ENCODE data around the gene CDC25C. TPM values are rescaled to one million over a fixed set of nuclear protein-coding genes. Genes with fewer than 3 reads are reported as not detected.

Gene CDC25C
- total RNA-seq, result 0.26 and 1.1 TPM in 2 replicates

DNA sequence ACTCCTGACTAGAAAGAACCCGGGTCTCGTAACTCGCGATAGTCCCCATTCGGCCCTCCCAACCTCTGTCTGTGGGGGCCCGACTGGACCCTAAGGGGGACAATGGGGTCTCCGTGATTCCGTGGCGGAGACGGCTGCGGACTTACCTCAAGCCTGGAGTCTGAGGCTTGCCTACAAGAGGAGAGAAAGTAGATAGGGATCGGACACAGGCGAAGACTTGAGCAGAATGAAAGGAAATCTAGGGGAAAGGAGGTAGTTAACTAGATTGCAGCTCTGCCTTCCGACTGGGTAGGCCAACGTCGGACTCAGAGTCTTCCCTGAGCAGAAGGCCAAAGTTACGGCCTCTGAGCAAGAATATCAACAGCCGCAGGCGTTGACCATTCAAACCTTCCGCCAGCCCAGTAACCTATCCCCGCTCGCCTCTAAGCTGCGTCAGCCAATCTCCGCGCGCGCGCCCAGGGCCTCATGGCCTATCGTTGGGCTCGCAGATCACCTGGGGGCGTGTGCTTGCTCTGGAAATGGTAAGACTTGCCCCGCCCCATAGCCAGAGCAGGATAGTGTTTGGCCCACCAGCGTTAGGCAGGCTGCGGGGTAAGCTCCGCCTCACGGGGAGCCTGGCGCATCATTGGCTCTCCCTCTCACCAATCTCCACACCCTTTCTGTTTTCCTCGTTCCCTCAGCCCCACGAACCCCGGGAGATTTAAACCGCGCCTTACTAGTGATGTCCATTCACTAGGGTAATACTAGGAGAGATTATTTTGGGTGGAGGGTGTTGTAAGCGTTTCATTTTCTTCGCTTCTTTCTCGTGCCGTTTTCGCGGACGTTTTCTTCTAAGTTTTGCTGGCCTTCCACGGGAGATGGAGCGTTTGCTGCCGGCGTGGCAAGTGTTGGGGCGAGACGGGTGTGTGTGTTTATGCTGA lies at the start of gene CDC25C:
CDC25C (minus strand) TSS at position 356 of the 920 bp plus-strand sequence. CDS start 624 bp downstream, outside the sequence.

DNA sequence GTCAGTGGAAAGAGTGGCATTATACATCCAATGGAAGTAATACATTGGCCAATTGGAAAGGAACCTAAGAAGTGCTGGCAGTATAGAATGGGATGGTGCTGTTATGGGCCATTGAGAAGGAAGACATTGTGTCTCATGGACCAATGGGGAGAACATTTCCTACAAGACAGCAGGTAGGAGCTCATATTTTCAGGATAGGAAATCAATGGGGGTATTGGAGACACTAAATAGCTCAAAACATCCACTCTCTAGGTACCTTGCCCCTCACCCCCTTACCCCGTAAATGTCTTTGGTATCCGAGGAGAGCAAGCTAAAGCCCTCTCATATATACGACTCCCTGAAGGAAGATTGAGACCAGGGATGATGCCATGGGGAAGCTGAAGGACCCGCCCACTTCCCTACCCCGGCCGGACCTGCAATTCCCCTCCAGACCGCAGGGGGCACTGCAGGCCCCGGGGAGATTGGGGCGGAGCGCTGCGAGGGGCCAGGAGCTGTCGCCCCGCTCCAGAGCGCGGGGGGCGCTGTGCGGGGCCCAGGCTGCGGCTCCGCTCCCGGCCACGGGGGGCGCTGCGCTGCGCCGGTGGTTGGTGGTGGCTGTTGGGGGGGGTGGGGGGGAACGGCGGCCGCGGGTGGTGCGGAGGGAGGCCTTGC lies 20.6 kb upstream of the CDC25C start, which contains the start of gene KDM3B:
KDM3B (plus strand) TSS at position 615 of the 651 bp plus-strand sequence. CDS start 111 bp downstream, outside the sequence.

GRCh38 chr5:138337685-138338410 lies 6.2 kb upstream of the CDC25C start, which contains the start of gene FAM53C:
Gene FAM53C (plus strand): TSS chr5:138338266. CDS start chr5:138341336, 3,070 bp downstream.

GRCh38 chr5:138274189-138274853 lies 57.3 kb downstream of the CDC25C start, which contains the start of gene GFRA3:
Gene GFRA3 (minus strand): TSS chr5:138274621. CDS start chr5:138274424, 197 bp downstream.

Other genes starting within 250 kb of the CDC25C start
- gene WNT8A, start 247.8 kb downstream of the CDC25C start, total RNA-seq, result not detected in 2 replicates
- 2.7 and 3.9 TPM in 2 replicates for gene NME5, start 192.4 kb downstream of the CDC25C start, total RNA-seq
- 43.0 and 56.2 TPM in 2 replicates for gene BRD8, start 153.2 kb downstream of the CDC25C start, total RNA-seq
- gene KIF20A, start 152.7 kb downstream of the CDC25C start, total RNA-seq, result 4.0 and 10.2 TPM in 2 replicates
- 13.1 and 16.7 TPM in 2 replicates for gene CDC23, start 118.5 kb downstream of the CDC25C start, total RNA-seq
- 0.09 TPM in 1 of 2 replicates, not detected in the other for gene GFRA3, start 57.2 kb downstream of the CDC25C start, total RNA-seq
- 32.0 and 41.1 TPM in 2 replicates for gene FAM53C, start 6.5 kb upstream of the CDC25C start, total RNA-seq
- 34.8 and 40.2 TPM in 2 replicates for gene KDM3B, start 20.9 kb upstream of the CDC25C start, total RNA-seq
- gene REEP2, start 107.3 kb upstream of the CDC25C start, total RNA-seq, result 9.8 and 16.4 TPM in 2 replicates
- gene EGR1, start 133.7 kb upstream of the CDC25C start, total RNA-seq, result 1.7 and 2.9 TPM in 2 replicates
- gene ETF1, start 211.4 kb upstream of the CDC25C start, total RNA-seq, result 56.0 and 86.2 TPM in 2 replicates
- 205 and 208 TPM in 2 replicates for gene HSPA9, start 243.6 kb upstream of the CDC25C start, total RNA-seq

Data from bronchial smooth muscle cell (primary cell).